Suprapubic skin (tissue), 4 donors: ENCODE data around the gene BSND.

Experiments
- EP300 ChIP-seq: sonication (generic); formaldehyde crosslinking; IDR thresholded peaks from one replicate; pipeline ENCODE4 v1.6.1; 2017; ENCODE audit warnings: antibody characterized with exemption
- POLR2A ChIP-seq, 2 donors: fragments of 450-650 bp; IDR thresholded peaks; one replicate each; pipeline ENCODE4 v1.6.1; 2017; ENCODE audit warnings: antibody characterized with exemption in 2 of 2, mild to moderate bottlenecking in 2 of 2, moderate library complexity in 2 of 2
- POLR2AphosphoS5 ChIP-seq, 3 donors: sonication (generic); formaldehyde crosslinking; IDR thresholded peaks; one replicate each; pipeline ENCODE4 v1.6.1; 2017; ENCODE audit warnings: antibody characterized with exemption in 3 of 3
- TF ChIP-seq, protein P1 (sequence below), 2 donors: fragments of 200-600 bp in 1 of 2; fragments of 450-650 bp in 1 of 2; sonication (generic) in 1 of 2; IDR thresholded peaks; one replicate each; pipeline ENCODE4 v1.5.1; 2016 to 2019; ENCODE audit warnings: antibody characterized with exemption in 2 of 2, mild to moderate bottlenecking in 1 of 2, moderate library complexity in 1 of 2

GRCh38 chr1:55037733-55038551, 39.2 kb downstream of the BSND start:
- TF ChIP-seq, protein P1, sequence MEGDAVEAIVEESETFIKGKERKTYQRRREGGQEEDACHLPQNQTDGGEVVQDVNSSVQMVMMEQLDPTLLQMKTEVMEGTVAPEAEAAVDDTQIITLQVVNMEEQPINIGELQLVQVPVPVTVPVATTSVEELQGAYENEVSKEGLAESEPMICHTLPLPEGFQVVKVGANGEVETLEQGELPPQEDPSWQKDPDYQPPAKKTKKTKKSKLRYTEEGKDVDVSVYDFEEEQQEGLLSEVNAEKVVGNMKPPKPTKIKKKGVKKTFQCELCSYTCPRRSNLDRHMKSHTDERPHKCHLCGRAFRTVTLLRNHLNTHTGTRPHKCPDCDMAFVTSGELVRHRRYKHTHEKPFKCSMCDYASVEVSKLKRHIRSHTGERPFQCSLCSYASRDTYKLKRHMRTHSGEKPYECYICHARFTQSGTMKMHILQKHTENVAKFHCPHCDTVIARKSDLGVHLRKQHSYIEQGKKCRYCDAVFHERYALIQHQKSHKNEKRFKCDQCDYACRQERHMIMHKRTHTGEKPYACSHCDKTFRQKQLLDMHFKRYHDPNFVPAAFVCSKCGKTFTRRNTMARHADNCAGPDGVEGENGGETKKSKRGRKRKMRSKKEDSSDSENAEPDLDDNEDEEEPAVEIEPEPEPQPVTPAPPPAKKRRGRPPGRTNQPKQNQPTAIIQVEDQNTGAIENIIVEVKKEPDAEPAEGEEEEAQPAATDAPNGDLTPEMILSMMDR (IDR thresholded peaks at IDR 0.05): no peak
- TF ChIP-seq EP300 (no peak), POLR2A (IDR thresholded peaks at IDR 0.05) (no peak), POLR2AphosphoS5 (IDR thresholded peaks at IDR 0.05) (no peak)
